ENCODE results near the gene NDUFAB1.
"Not testable (repeated sequence)": the region's sequence is repeated elsewhere in the genome, so short reads cannot be mapped to it uniquely, and the experiment has no call there.

Gene NDUFAB1

DNA sequence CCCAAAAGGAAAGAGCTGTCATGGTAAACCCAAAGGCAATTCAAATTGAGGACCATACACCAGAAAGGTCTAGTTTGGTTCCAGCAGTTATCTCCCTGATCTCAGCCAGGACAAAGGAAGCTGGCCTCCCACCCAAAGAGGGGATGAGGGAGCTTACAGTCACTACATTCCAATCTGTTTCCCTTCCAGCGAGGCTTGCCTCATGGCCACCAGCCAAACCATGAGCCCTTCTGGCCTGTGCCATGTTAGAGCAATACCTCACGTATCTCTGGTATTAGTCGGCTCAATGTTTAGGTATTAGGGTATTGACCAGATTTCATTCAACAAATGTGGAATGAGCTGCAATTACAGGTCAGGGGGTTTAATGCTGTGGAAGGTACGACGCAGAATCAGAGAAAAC is 8.4 kb downstream of the NDUFAB1 start:
- Histone ChIP-seq H2BK5ac (ENCODE audit: low read depth, low read length, poor library complexity, severe bottlenecking) (no peak overlapping the region), H4K8ac (ENCODE audit: low read length) (no peak overlapping the region), H3K4me3 (ENCODE audit: insufficient read depth in 1 of 2, low read depth in 1 of 2, low read length in 2 of 2) (no peak overlapping the region), H3K23ac (ENCODE audit: low read length in 2 of 2) (no peak overlapping the region), H3K4me1 (ENCODE audit: control insufficient read depth, insufficient read depth, low read depth, low read length) (peaks cover 2% of the 10 kb centered on the region), H2AFZ (ENCODE audit: low read depth, low read length) (no peak overlapping the region), H3K27me3 (ENCODE audit: control insufficient read depth in 1 of 2, insufficient read depth in 1 of 2, low read length in 2 of 2) (no peaks in the 10 kb centered on the region), H2BK15ac (ENCODE audit: low read depth, poor library complexity, severe bottlenecking) (no peak overlapping the region), H3K4ac (ENCODE audit: low read depth in 1 of 2, low read length in 2 of 2) (no peak overlapping the region), H3K27ac (ENCODE audit: low read length, poor library complexity, severe bottlenecking) (no peak overlapping the region), H3K79me1 (replicated peaks; ENCODE audit: low read length, poor library complexity, severe bottlenecking) (peaks cover 23% of the 10 kb centered on the region), H3K18ac (ENCODE audit: low read depth in 1 of 2, low read length in 2 of 2) (no peak overlapping the region), H4K91ac (ENCODE audit: low read length) (no peak overlapping the region), H3K36me3 (ENCODE audit: control insufficient read depth in 1 of 2, insufficient read depth in 2 of 2, low read depth in 1 of 2, low read length in 2 of 2) (peaks cover 59 to 77% of the 10 kb centered on the region in 2 experiments), H3K9ac (ENCODE audit: low read length) (peak overlapping the region; percentile 14), H2BK120ac (ENCODE audit: low read depth, low read length) (no peak overlapping the region), H3K14ac (ENCODE audit: low read length in 2 of 2) (no peak overlapping the region), H3K4me2 (ENCODE audit: low read length, poor library complexity, severe bottlenecking) (no peak overlapping the region), H2BK12ac (ENCODE audit: low read length in 2 of 2) (no peak overlapping the region), H2AK5ac (ENCODE audit: low read length, severe bottlenecking) (no peak overlapping the region), H3K9me3 (ENCODE audit: control insufficient read depth, low read length) (no peaks in the 10 kb centered on the region)
- 95% methylated on average over 5 of the region's 5 CpGs for WGBS
- DNase-seq = peak; percentile 15

DNA sequence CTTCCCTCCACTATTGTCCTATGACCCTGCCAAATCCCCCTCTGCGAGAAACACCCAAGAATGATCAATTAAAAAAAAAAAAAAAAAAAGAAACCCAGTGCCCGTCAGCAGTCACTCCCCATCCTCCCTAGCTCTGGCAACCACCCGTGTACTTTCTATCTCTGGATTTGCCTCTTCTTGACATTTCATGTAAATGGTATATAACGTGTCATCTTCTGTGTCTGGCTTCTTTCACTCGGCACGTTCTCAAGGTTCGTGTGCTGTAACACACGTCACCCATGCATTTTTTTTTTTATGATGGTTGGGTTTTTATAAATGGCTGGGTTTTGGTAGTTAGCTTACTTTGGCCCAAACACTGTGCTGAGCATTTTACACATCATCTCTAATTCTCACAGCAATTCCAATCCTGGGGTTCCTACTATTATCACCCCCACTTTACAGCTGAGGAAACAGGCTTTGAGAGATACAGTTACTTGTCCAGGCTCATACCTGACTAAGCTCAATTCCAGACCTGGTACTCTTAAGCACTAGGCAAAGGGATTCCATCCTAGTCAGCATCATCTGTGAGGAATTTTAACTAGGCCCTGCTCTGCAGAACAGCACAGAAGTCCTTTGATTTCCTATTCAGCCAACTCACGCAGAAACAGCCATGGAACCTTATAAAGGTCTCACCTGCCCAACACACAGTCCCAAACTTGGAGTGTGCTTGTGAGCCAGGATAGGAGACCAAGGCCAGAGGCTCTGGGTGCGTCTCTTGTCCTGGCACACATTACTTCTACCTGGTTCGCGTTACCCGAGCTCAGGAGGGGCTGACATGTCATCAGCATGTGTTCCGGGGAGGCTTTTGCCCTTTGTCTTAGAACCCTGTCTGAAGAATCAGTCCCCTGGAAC is 11.7 kb downstream of the NDUFAB1 start:
- Histone ChIP-seq H2BK5ac (ENCODE audit: low read depth, low read length, poor library complexity, severe bottlenecking) (no peak overlapping the region), H3K4ac (ENCODE audit: low read depth in 1 of 2, low read length in 2 of 2) (no peak overlapping the region), H4K91ac (ENCODE audit: low read length) (no peak overlapping the region), H3K9ac (ENCODE audit: low read length) (no peak overlapping the region), H3K27me3 (ENCODE audit: control insufficient read depth in 1 of 2, insufficient read depth in 1 of 2, low read length in 2 of 2) (no peaks in the 10 kb centered on the region), H3K23ac (ENCODE audit: low read length in 2 of 2) (no peak overlapping the region), H3K4me1 (ENCODE audit: control insufficient read depth, insufficient read depth, low read depth, low read length) (peaks cover 2% of the 10 kb centered on the region), H3K27ac (ENCODE audit: low read length, poor library complexity, severe bottlenecking) (no peak overlapping the region), H3K18ac (ENCODE audit: low read depth in 1 of 2, low read length in 2 of 2) (no peak overlapping the region), H2AK5ac (ENCODE audit: low read length, severe bottlenecking) (no peak overlapping the region), H3K4me3 (ENCODE audit: insufficient read depth in 1 of 2, low read depth in 1 of 2, low read length in 2 of 2) (no peak overlapping the region), H2BK120ac (ENCODE audit: low read depth, low read length) (no peak overlapping the region), H2AFZ (ENCODE audit: low read depth, low read length) (no peak overlapping the region), H3K4me2 (ENCODE audit: low read length, poor library complexity, severe bottlenecking) (no peak overlapping the region), H2BK12ac (ENCODE audit: low read length in 2 of 2) (no peak overlapping the region), H4K8ac (ENCODE audit: low read length) (no peak overlapping the region), H3K79me1 (replicated peaks; ENCODE audit: low read length, poor library complexity, severe bottlenecking) (peaks cover 20% of the 10 kb centered on the region), H2BK15ac (ENCODE audit: low read depth, poor library complexity, severe bottlenecking) (no peak overlapping the region), H3K9me3 (ENCODE audit: control insufficient read depth, low read length) (no peaks in the 10 kb centered on the region), H3K14ac (ENCODE audit: low read length in 2 of 2) (no peak overlapping the region), H3K36me3 (ENCODE audit: control insufficient read depth in 1 of 2, insufficient read depth in 2 of 2, low read depth in 1 of 2, low read length in 2 of 2) (peaks cover 46 to 75% of the 10 kb centered on the region in 2 experiments)
- WGBS = 97% methylated on average over 13 of the region's 14 CpGs
- DNase-seq = no peak

DNA sequence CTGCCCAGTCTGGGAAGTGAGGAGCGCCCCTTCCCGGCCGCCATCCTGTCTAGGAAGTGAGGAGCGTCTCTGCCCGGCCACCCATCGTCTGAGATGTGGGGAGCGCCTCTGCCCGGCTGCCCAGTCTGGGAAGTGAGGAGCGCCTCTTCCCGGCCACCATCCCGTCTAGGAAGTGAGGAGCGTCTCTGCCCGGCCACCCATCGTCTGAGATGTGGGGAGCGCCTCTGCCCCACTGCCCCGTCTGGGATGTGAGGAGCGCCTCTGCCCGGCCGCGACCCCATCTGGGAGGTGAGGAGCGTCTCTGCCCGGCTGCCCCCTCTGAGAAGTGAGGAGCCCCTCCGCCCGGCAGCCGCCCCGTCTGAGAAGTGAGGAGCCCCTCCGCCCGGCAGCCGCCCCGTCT is 12.8 kb downstream of the NDUFAB1 start:
- H2BK15ac ChIP-seq (ENCODE audit: low read depth, poor library complexity, severe bottlenecking); H3K27me3 ChIP-seq (ENCODE audit: control insufficient read depth in 1 of 2, insufficient read depth in 1 of 2, low read length in 2 of 2); H4K91ac ChIP-seq (ENCODE audit: low read length); H2AFZ ChIP-seq (ENCODE audit: low read depth, low read length); H3K4ac ChIP-seq (ENCODE audit: low read depth in 1 of 2, low read length in 2 of 2); H2BK5ac ChIP-seq (ENCODE audit: low read depth, low read length, poor library complexity, severe bottlenecking); H3K4me1 ChIP-seq (ENCODE audit: control insufficient read depth, insufficient read depth, low read depth, low read length); H3K4me2 ChIP-seq (ENCODE audit: low read length, poor library complexity, severe bottlenecking); H3K14ac ChIP-seq (ENCODE audit: low read length in 2 of 2); DNase-seq; H4K8ac ChIP-seq (ENCODE audit: low read length); H3K9me3 ChIP-seq (ENCODE audit: control insufficient read depth, low read length); H2BK120ac ChIP-seq (ENCODE audit: low read depth, low read length); H2BK12ac ChIP-seq (ENCODE audit: low read length in 2 of 2); H3K9ac ChIP-seq (ENCODE audit: low read length); H3K18ac ChIP-seq (ENCODE audit: low read depth in 1 of 2, low read length in 2 of 2); H3K23ac ChIP-seq (ENCODE audit: low read length in 2 of 2); H3K4me3 ChIP-seq (ENCODE audit: insufficient read depth in 1 of 2, low read depth in 1 of 2, low read length in 2 of 2); H3K27ac ChIP-seq (ENCODE audit: low read length, poor library complexity, severe bottlenecking); H2AK5ac ChIP-seq (ENCODE audit: low read length, severe bottlenecking): not testable (repeated sequence)
- WGBS = 97% methylated on average over 26 of the region's 30 CpGs
- Histone ChIP-seq H3K79me1 (replicated peaks; ENCODE audit: low read length, poor library complexity, severe bottlenecking) (peaks cover 21% of the 10 kb centered on the region), H3K36me3 (ENCODE audit: control insufficient read depth in 1 of 2, insufficient read depth in 2 of 2, low read depth in 1 of 2, low read length in 2 of 2) (peaks cover 47 to 72% of the 10 kb centered on the region in 2 experiments)

DNA sequence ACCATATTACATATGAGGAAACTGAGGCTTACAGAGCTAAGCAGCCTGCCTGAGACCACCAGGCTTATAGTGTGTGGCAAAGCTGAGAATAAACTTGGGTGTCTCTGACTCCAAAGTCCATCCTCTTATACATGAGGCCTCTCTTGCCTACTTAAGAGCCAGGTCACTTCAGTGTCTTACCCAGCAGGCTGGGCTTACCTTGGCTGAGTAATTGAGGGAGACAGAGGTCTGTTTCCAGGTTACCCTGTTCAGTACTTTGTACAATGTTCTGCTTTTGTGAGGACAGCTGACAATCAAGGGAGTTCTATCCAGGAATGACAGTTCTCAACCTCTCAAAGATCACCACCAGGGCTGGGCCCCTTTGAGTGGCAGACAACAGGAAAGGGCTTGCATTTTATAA is 14.4 kb downstream of the NDUFAB1 start:
- no peak overlapping the region for H2AFZ ChIP-seq (ENCODE audit: low read depth, low read length)
- H3K27me3 ChIP-seq (ENCODE audit: control insufficient read depth in 1 of 2, insufficient read depth in 1 of 2, low read length in 2 of 2) = no peaks in the 10 kb centered on the region
- no peak overlapping the region for H3K23ac ChIP-seq (ENCODE audit: low read length in 2 of 2)
- no peak overlapping the region for H2BK120ac ChIP-seq (ENCODE audit: low read depth, low read length)
- no peak overlapping the region for H2BK12ac ChIP-seq (ENCODE audit: low read length in 2 of 2)
- H3K9ac ChIP-seq (ENCODE audit: low read length) = no peak overlapping the region
- H3K4me1 ChIP-seq (ENCODE audit: control insufficient read depth, insufficient read depth, low read depth, low read length) = no peaks in the 10 kb centered on the region
- no peak overlapping the region for H3K14ac ChIP-seq (ENCODE audit: low read length in 2 of 2)
- H3K36me3 ChIP-seq (ENCODE audit: control insufficient read depth in 1 of 2, insufficient read depth in 2 of 2, low read depth in 1 of 2, low read length in 2 of 2) = peaks cover 38 to 71% of the 10 kb centered on the region in 2 experiments
- H3K4me3 ChIP-seq (ENCODE audit: insufficient read depth in 1 of 2, low read depth in 1 of 2, low read length in 2 of 2) = no peak overlapping the region
- H3K9me3 ChIP-seq (ENCODE audit: control insufficient read depth, low read length) = no peaks in the 10 kb centered on the region
- no peak for DNase-seq
- peaks cover 18% of the 10 kb centered on the region for H3K79me1 ChIP-seq (replicated peaks; ENCODE audit: low read length, poor library complexity, severe bottlenecking)
- H2BK5ac ChIP-seq (ENCODE audit: low read depth, low read length, poor library complexity, severe bottlenecking) = no peak overlapping the region
- H2AK5ac ChIP-seq (ENCODE audit: low read length, severe bottlenecking) = no peak overlapping the region
- H3K18ac ChIP-seq (ENCODE audit: low read depth in 1 of 2, low read length in 2 of 2) = no peak overlapping the region
- H3K4me2 ChIP-seq (ENCODE audit: low read length, poor library complexity, severe bottlenecking) = no peak overlapping the region
- no peak overlapping the region for H4K91ac ChIP-seq (ENCODE audit: low read length)
- no peak overlapping the region for H2BK15ac ChIP-seq (ENCODE audit: low read depth, poor library complexity, severe bottlenecking)
- H3K27ac ChIP-seq (ENCODE audit: low read length, poor library complexity, severe bottlenecking) = no peak overlapping the region
- no peak overlapping the region for H3K4ac ChIP-seq (ENCODE audit: low read depth in 1 of 2, low read length in 2 of 2)
- no peak overlapping the region for H4K8ac ChIP-seq (ENCODE audit: low read length)

All from mesenchymal stem cell (in vitro differentiated cells and primary cell).